HepG2 (cell line): ENCODE data around the gene SNPH. TPM values are rescaled to one million over a fixed set of nuclear protein-coding genes. Genes with fewer than 3 reads are reported as not detected.
A peak's percentile ranks its signal among the peaks of the same experiment; 100 is the strongest.

Experiments
- AGO1 ChIP-seq: fragments of 200-400 bp; formaldehyde crosslinking; IDR thresholded peaks from 2 replicates; pipeline ENCODE4 v1.6.1; 2017; ENCODE audit warnings: mild to moderate bottlenecking, low read depth, low read length, moderate library complexity; ENCODE audit not compliant: poor library complexity, severe bottlenecking
- ASH2L ChIP-seq: fragments of 300-600, 200-600 bp; sonication (generic); IDR thresholded peaks from 2 replicates; pipeline ENCODE4 v1.7.0; 2017; ENCODE audit warnings: low read depth, mild to moderate bottlenecking, moderate library complexity, mixed read lengths, low read length; ENCODE audit not compliant: insufficient read length
- FOXJ3 ChIP-seq: sonication (generic); formaldehyde crosslinking; IDR thresholded peaks from 2 replicates; pipeline ENCODE4 v1.4.0; 2020; ENCODE audit warnings: missing genetic modification reagents, mild to moderate bottlenecking, borderline replicate concordance
- HDAC6 ChIP-seq: fragments of 200-600 bp; sonication (generic); IDR thresholded peaks from 2 replicates; pipeline ENCODE4 v1.7.0; 2017; ENCODE audit warnings: mild to moderate bottlenecking, antibody characterized with exemption, low read length, low read depth
- MEF2D ChIP-seq: sonication (generic); formaldehyde crosslinking; IDR thresholded peaks from 2 replicates; pipeline ENCODE4 v1.5.1; 2020; ENCODE audit warnings: mild to moderate bottlenecking, missing genetic modification reagents
- NFIB ChIP-seq: sonication (generic); formaldehyde crosslinking; IDR thresholded peaks from 2 replicates; pipeline ENCODE4 v1.9.0; 2021; ENCODE audit warnings: missing genetic modification reagents, mild to moderate bottlenecking, borderline replicate concordance
- TERF1 ChIP-seq: sonication (generic); formaldehyde crosslinking; IDR thresholded peaks from 2 replicates; pipeline ENCODE4 v1.8.0; 2022; ENCODE audit warnings: mild to moderate bottlenecking, missing genetic modification reagents, moderate library complexity
- THAP7 ChIP-seq: sonication (generic); formaldehyde crosslinking; IDR thresholded peaks from 2 replicates; pipeline ENCODE4 v1.8.1; 2023; ENCODE audit warnings: mild to moderate bottlenecking, missing genetic modification reagents
- ZBED4 ChIP-seq: sonication (generic); formaldehyde crosslinking; IDR thresholded peaks from 2 replicates; pipeline ENCODE4 v1.4.0; 2020; ENCODE audit warnings: missing genetic modification reagents, borderline replicate concordance
- ZNF30 ChIP-seq: sonication (generic); formaldehyde crosslinking; IDR thresholded peaks from 2 replicates; pipeline ENCODE4 v1.5.0; 2020; ENCODE audit warnings: mild to moderate bottlenecking, missing genetic modification reagents
- ZNF343 ChIP-seq: sonication (generic); formaldehyde crosslinking; IDR thresholded peaks from 2 replicates; pipeline ENCODE4 v1.4.0; 2020; ENCODE audit warnings: mild to moderate bottlenecking, missing genetic modification reagents
- ZNF616 ChIP-seq: sonication (generic); formaldehyde crosslinking; IDR thresholded peaks from 2 replicates; pipeline ENCODE4 v1.5.0; 2020; ENCODE audit warnings: low read depth, mild to moderate bottlenecking, missing genetic modification reagents
- ZNF646 ChIP-seq: sonication (generic); formaldehyde crosslinking; IDR thresholded peaks from 2 replicates; pipeline ENCODE4 v1.9.0; 2021; ENCODE audit warnings: mild to moderate bottlenecking, missing genetic modification reagents
- polyA plus RNA-seq, 8 experiments: library from polyadenylated mRNA; depleted of rRNA in 3 of 8; stranded (reverse) in 7 of 8; unstranded in 1 of 8; fragments of >200 nt; fragmentation: Illumina TruSeq in 4 of 8; extraction: Trizol in 4 of 8; gene quantifications; 2 replicates each; pipeline versions ENCODE4 v1.2.1 to v1.2.3, GENCODE V29; 2011 to 2016; ENCODE audit warnings: low read depth in 4 of 8, missing spikeins in 1 of 8, mixed read lengths in 1 of 8; ENCODE audit not compliant: insufficient read depth in 1 of 8
- total RNA-seq, 5 experiments: library from RNA; depleted of rRNA; stranded (reverse); fragments of >200 nt; fragmentation: Illumina TruSeq; extraction: Trizol; gene quantifications; 2 replicates each; pipeline ENCODE4 v1.2.3, GENCODE V29; 2016; ENCODE audit warnings: low read depth in 1 of 5

Gene SNPH
- total and polyA plus RNA-seq, 2 of the 13 experiments (the other 11 are each of a cell fraction or from before 2014, with no cell fraction given): 0.09 TPM; not detected in 1

- TF ChIP-seq TERF1 (CRISPR knock-in tag) (no peak), ZNF343 (no peak), ZBED4 (peak; percentile 82; the same call in 1 of the 2 replicates), ZNF30 (CRISPR knock-in tag) (no peak), MEF2D (CRISPR knock-in tag) (peak; percentile 85), AGO1 (peak; percentile 84), THAP7 (CRISPR knock-in tag) (peak; percentile 75; the same call in 1 of the 2 replicates), ASH2L (peak; percentile 99), ZNF646 (CRISPR knock-in tag) (no peak), ZNF616 (CRISPR knock-in tag) (peak; percentile 3; the same call in 1 of the 2 replicates), NFIB (CRISPR knock-in tag) (no peak), FOXJ3 (CRISPR knock-in tag) (peak; percentile 76), HDAC6 (no peak)
These were observed 59.3 kb downstream of the SNPH start (continued) for GRCh38 chr20:1325173-1326030.
